ENCODE results near the gene ZNF219.

- TF ChIP-seq YY1 (IDR thresholded peaks at IDR 0.05; ENCODE audit: insufficient read depth, insufficient read length) (no peak), ZNF274 (IDR thresholded peaks at IDR 0.05; ENCODE audit: low read depth, low read length) (no peak)
These were observed 22.7 kb upstream of the ZNF219 start for GRCh38 chr14:21121122-21121521.

Data from NT2/D1 (cell line).